ENCODE results near the gene PRB2. TPM values are rescaled to one million over a fixed set of nuclear protein-coding genes. Genes with fewer than 3 reads are reported as not detected.
"Not testable (repeated sequence)": the region's sequence is repeated elsewhere in the genome, so short reads cannot be mapped to it uniquely, and the experiment has no call there.

The PRB2 gene
- total RNA-seq (under 1 TPM in 1 of 2 donors, not detected in 1; 0.62 TPM), polyA plus RNA-seq (ENCODE audit: insufficient read depth, low read depth, low replicate concordance) (1.3 TPM)
- long read RNA-seq, donor 1 = 0 reads
- long read RNA-seq, donor 2 = 0 reads

DNA sequence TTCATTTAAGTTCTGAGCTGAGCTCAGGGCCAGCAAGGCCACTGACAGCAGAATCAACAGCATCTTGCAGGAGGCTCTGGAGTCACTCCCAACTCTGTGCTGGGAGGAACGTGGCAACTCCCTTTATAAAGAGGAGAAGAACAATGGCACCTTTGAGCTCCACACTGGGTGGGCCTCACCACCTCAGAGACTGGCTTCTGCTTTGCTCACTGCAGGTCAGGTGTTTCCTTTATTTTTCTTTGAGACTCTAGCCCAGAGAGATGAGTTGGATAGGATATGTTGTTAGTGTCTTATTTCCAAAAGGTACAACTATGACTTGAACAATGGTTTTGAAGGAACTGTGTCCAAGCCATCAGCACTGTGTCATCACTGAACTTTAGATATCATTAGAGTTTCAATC, at the start of gene PRB2:
TSS of gene PRB2 (minus strand) at position 101 of the 400 bp plus-strand sequence. CDS start at position 63, 38 bp downstream.
- intact Hi-C loops (cut with DNase I; ENCODE audit: low total_unique reads) = not testable (repeated sequence)
- no CpG with 5 or more reads among the region's 1 CpG for WGBS, 2 donors

DNA sequence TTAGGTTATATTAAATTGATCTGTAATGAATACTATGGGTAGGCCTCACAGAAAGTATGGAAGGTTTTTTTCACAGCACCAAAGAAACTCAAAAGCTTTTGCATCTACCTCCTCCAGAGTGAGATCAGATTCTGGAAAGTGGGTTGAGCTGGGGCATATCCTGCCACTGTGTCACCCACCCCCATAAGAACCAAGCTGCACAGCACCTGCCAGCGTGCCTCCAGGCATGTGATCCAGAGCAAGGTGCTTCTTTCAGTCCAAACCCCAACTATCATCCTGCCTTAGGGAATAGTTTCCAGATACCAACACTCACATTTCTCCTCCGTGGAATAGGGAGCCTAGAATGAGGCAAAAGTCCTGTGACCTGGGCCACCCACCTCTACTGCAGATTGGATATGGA, 42.6 kb upstream of the PRB2 start:
- TF ChIP-seq, protein P1, sequence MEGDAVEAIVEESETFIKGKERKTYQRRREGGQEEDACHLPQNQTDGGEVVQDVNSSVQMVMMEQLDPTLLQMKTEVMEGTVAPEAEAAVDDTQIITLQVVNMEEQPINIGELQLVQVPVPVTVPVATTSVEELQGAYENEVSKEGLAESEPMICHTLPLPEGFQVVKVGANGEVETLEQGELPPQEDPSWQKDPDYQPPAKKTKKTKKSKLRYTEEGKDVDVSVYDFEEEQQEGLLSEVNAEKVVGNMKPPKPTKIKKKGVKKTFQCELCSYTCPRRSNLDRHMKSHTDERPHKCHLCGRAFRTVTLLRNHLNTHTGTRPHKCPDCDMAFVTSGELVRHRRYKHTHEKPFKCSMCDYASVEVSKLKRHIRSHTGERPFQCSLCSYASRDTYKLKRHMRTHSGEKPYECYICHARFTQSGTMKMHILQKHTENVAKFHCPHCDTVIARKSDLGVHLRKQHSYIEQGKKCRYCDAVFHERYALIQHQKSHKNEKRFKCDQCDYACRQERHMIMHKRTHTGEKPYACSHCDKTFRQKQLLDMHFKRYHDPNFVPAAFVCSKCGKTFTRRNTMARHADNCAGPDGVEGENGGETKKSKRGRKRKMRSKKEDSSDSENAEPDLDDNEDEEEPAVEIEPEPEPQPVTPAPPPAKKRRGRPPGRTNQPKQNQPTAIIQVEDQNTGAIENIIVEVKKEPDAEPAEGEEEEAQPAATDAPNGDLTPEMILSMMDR (IDR thresholded peaks at IDR 0.05) = no peak
- TF ChIP-seq POLR2A (IDR thresholded peaks at IDR 0.05) = no peak
- intact Hi-C loops (cut with DNase I; ENCODE audit: low total_unique reads) = no loop called here
- no peaks in the 10 kb centered on the region for H3K36me3 ChIP-seq (ENCODE audit: low read depth, missing control alignments)
- 89 to 100% methylated on average over 1 to 2 of the region's 2 CpGs for WGBS, 2 donors
- no peak overlapping the region for H3K4me3 ChIP-seq
- DNase-seq = no peak
- no peaks in the 10 kb centered on the region for H3K4me1 ChIP-seq
- H3K9me3 ChIP-seq = no peaks in the 10 kb centered on the region
- H3K27me3 ChIP-seq = no peaks in the 10 kb centered on the region
- H3K27ac ChIP-seq = no peak overlapping the region

More for the DNA sequence above, at the start of gene PRB2:
- H3K27me3 ChIP-seq; H3K27ac ChIP-seq; H3K4me1 ChIP-seq; DNase-seq; H3K9me3 ChIP-seq; H3K4me3 ChIP-seq; H3K36me3 ChIP-seq (ENCODE audit: low read depth, missing control alignments): not testable (repeated sequence)

DNA sequence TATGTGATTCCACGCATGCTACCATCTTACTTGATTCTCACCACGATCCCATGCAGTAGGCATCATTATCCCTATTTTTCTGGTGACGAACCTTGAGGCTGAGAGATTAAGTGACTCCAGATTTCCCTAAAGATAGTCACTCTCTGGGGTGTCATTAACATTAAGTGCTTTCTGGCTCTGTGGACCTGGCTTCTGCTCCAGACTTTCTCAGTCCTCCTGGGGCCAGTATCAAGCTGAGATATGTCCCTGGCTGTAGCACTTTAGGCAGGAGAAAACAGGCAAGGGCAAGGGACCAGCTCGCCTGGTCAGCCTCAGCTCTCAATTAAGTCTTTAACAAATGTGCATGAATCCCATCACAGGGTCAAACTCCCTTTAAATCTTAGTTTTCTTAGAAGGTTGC, 38.3 kb upstream of the PRB2 start:
- Histone ChIP-seq H3K4me1 (no peaks in the 10 kb centered on the region), H3K36me3 (ENCODE audit: low read depth, missing control alignments) (no peaks in the 10 kb centered on the region), H3K4me3 (no peak overlapping the region), H3K27ac (no peak overlapping the region), H3K9me3 (no peaks in the 10 kb centered on the region), H3K27me3 (no peaks in the 10 kb centered on the region)
- TF ChIP-seq, protein P1 (IDR thresholded peaks at IDR 0.05) = no peak
- no peak for TF ChIP-seq POLR2A (IDR thresholded peaks at IDR 0.05)
- DNase-seq = no peak
- intact Hi-C loops (cut with DNase I; ENCODE audit: low total_unique reads) = no loop called here
- WGBS, 2 donors = 45 to 74% methylated on average over 4 of the region's 4 CpGs

DNA sequence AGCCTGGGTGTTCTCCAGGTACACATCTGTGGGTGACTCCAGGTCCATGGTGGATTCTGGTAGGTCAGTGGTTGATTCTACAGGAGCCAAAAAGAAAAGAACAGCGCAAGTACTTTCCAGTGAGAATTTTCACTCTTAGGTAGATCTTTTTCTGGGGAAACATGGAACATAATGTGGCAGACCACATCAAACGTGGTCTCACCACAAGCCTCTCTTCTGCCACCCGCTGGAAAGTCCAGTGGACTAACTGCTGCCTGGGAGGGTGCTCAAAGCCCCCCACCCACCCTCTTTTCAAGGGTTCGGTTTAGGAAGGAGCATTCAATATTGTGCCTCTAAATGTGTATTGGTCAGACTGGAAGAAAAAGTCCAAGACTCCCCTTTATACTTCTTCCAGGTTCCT, 36.1 kb upstream of the PRB2 start:
- Histone ChIP-seq H3K27me3 (no peaks in the 10 kb centered on the region), H3K4me1 (no peaks in the 10 kb centered on the region), H3K36me3 (ENCODE audit: low read depth, missing control alignments) (no peaks in the 10 kb centered on the region), H3K27ac (no peak overlapping the region), H3K4me3 (no peak overlapping the region), H3K9me3 (no peaks in the 10 kb centered on the region)
- TF ChIP-seq, protein P1 (IDR thresholded peaks at IDR 0.05) = no peak
- TF ChIP-seq POLR2A (IDR thresholded peaks at IDR 0.05) = no peak
- DNase-seq = no peak
- intact Hi-C loops (cut with DNase I; ENCODE audit: low total_unique reads) = no loop called here
- 88 to 93% methylated on average over 4 of the region's 4 CpGs for WGBS, 2 donors

DNA sequence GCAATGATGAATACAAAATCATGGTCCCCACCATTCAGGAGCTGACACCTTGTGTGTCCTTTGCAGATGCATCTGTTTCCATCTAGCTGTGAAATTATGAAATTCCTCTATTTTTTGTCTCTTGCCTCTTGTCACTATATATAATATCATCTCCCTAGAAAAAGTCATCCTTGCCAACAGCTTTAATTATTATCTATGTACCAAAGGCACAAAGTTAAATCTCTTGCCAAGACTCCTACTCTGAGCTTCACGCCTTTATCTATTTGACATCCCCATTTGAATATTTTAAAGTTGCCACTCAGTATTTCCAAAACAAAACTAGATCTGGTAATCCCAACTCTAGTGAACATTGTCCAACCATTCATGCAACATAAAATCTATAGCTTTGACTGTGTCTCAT, 32.0 kb upstream of the PRB2 start:
- intact Hi-C loops (cut with DNase I; ENCODE audit: low total_unique reads) = no loop called here

More for the DNA sequence above, 32.0 kb upstream of the PRB2 start:
- H3K4me1 ChIP-seq = no peaks in the 10 kb centered on the region
- no peaks in the 10 kb centered on the region for H3K27me3 ChIP-seq
- H3K4me3 ChIP-seq = no peak overlapping the region
- no peak for DNase-seq
- no peaks in the 10 kb centered on the region for H3K36me3 ChIP-seq (ENCODE audit: low read depth, missing control alignments)
- 77 to 83% methylated on average over 1 of the region's 1 CpG for WGBS, 2 donors
- no peaks in the 10 kb centered on the region for H3K9me3 ChIP-seq
- TF ChIP-seq, protein P1 (IDR thresholded peaks at IDR 0.05) = no peak
- TF ChIP-seq POLR2A (IDR thresholded peaks at IDR 0.05) = no peak
- no peak overlapping the region for H3K27ac ChIP-seq

All from testis (tissue), 5 donors.